ENCODE measurements around the gene CLDN3.
A peak's percentile ranks its signal among the peaks of the same experiment; 100 is the strongest.

The CLDN3 gene

DNA sequence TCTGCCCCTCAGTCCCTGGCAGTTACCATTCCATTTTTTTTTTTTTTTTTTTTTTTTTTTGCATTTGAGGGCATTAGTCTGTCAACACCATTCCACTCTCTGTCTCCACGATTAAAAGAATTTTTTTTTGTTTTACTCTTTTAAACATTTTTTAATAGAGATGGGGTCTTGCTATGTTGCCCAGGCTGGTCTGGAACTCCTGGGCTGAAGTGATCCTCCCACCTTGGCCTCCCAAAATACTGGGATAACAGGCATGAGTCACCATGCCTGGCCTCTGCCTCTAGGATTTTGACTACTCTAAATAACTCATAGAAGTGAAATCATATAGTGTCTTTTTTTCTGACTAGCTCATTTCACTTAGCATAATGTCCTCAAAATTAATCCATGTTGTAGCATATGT, 16.5 kb upstream of the CLDN3 start:
- H3K4me3 ChIP-seq (replicated peaks; ENCODE audit: low read depth, low read length), result no peak overlapping the region
- TF ChIP-seq, protein P1, sequence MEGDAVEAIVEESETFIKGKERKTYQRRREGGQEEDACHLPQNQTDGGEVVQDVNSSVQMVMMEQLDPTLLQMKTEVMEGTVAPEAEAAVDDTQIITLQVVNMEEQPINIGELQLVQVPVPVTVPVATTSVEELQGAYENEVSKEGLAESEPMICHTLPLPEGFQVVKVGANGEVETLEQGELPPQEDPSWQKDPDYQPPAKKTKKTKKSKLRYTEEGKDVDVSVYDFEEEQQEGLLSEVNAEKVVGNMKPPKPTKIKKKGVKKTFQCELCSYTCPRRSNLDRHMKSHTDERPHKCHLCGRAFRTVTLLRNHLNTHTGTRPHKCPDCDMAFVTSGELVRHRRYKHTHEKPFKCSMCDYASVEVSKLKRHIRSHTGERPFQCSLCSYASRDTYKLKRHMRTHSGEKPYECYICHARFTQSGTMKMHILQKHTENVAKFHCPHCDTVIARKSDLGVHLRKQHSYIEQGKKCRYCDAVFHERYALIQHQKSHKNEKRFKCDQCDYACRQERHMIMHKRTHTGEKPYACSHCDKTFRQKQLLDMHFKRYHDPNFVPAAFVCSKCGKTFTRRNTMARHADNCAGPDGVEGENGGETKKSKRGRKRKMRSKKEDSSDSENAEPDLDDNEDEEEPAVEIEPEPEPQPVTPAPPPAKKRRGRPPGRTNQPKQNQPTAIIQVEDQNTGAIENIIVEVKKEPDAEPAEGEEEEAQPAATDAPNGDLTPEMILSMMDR (IDR thresholded peaks at IDR 0.05; ENCODE audit: low read length, missing control alignments), result no peak
- no peak for DNase-seq (ENCODE audit: low read depth)

DNA sequence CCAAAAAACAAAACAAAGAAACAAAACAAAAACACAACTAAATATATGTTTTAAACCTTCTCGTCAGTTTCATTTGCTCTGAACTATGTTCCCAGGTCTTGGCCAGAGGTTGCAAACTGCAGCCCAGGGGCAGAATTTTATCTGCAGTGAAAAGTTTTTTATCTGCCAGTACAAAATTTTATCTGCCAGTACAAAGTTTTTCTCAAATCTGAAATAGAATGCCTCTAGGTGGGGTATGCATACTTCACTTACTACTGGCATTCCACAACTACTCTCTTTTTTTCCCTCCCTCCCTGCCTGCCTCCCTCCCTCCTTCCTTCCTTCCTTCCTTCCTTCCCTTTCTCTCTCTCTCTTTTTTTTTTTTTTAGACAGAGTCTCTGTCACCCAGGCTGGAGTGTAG, 9.4 kb upstream of the CLDN3 start:
- TF ChIP-seq, protein P1 (IDR thresholded peaks at IDR 0.05; ENCODE audit: low read length, missing control alignments), result no peak
- H3K4me3 ChIP-seq (replicated peaks; ENCODE audit: low read depth, low read length), result no peak overlapping the region
- DNase-seq (ENCODE audit: low read depth), result no peak

DNA sequence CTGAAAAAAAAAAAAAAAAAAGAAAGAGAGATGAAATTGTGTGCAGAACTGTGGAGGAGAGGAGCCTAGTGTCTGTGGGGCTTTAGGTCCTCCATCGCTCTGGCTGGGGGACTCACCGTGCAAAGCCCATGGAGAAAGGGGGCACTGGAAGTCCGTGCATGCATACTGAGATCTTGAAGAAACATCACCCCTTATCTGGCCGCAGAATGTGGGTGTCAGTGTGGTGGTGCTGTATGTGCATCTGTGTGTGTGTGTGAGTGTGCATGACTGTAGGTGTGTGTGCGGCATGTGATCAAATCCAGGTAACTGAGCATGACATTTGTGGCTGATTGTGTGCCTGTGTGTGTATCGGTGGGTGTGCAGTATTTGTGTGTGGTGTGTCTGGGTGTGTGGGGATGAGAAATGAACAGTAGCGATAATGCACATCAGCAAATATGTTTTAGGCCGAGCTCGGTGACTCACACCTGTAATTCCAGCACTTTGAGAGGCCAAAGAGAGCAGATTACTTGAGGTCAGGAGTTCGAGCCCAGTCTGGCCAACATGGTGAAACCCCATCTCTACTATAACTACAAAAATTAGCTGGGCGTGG, 8.8 kb upstream of the CLDN3 start:
- TF ChIP-seq, protein P1 (IDR thresholded peaks at IDR 0.05; ENCODE audit: low read length, missing control alignments), result no peak
- no peak overlapping the region for H3K4me3 ChIP-seq (replicated peaks; ENCODE audit: low read depth, low read length)

DNA sequence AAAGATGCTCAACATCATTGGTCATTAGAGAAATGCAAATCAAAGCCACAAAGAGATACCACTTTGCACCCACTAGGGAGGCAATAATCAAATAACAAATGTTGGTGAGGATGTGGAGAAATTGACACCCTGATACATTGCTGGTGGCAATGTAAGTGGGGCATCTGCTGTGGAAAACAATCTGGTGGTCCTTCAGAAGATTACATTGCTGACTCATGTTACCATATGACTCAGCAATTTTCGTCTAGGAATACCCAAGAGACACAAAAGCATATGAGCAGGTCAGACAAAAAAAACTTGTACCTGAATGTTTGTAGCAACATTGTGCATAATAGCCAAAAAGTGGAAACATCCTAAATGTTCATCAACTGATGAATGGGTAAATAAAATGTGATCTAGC, 4.9 kb upstream of the CLDN3 start:
- TF ChIP-seq, protein P1 (IDR thresholded peaks at IDR 0.05; ENCODE audit: low read length, missing control alignments), result no peak
- DNase-seq (ENCODE audit: low read depth), result peak; percentile 40
- no peak overlapping the region for H3K4me3 ChIP-seq (replicated peaks; ENCODE audit: low read depth, low read length)

More for the DNA sequence above, 8.8 kb upstream of the CLDN3 start:
- no peak for DNase-seq (ENCODE audit: low read depth)

DNA sequence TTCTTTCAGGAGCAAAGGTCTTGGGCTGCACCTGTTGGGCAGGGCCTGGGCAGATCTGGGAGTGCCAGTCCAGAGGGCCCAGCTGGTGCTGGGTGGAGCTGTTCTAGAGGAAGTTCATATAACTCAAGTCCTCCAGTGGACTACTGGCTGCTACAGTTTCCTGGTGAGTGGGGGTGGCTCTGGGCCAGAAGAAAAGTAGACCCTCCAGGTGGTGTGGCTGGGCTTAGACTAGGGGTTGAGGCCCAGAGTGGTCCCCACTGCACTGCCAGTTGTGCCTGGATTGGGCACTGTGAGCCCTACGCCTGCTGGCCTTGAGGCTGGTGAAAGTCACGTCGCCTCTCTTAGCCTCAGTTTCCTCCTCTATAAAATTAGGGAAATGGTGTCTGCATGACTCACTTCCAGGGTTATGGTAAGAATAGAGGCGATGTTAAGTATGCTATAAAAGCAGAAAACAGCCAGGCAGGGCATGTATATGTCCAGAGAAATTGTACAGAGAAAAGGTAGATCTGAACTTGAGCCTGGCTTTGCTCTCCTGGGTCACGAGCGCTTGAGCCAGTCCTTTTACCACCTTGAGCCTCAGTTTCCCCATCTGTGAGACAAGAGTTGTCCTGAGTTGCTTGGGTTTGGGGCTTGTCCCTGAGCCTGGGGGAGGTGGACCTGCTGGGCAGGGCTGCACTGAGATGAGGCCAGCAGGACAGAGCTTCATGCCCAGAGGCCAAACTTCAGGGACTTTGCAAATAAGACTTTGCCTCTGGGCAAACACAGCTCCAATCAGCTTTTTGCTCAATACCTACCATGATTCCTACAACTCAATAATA, 3.8 kb upstream of the CLDN3 start:
- no peak overlapping the region for H3K4me3 ChIP-seq (replicated peaks; ENCODE audit: low read depth, low read length)
- no peak for DNase-seq (ENCODE audit: low read depth)
- TF ChIP-seq, protein P1 (IDR thresholded peaks at IDR 0.05; ENCODE audit: low read length, missing control alignments), result no peak

DNA sequence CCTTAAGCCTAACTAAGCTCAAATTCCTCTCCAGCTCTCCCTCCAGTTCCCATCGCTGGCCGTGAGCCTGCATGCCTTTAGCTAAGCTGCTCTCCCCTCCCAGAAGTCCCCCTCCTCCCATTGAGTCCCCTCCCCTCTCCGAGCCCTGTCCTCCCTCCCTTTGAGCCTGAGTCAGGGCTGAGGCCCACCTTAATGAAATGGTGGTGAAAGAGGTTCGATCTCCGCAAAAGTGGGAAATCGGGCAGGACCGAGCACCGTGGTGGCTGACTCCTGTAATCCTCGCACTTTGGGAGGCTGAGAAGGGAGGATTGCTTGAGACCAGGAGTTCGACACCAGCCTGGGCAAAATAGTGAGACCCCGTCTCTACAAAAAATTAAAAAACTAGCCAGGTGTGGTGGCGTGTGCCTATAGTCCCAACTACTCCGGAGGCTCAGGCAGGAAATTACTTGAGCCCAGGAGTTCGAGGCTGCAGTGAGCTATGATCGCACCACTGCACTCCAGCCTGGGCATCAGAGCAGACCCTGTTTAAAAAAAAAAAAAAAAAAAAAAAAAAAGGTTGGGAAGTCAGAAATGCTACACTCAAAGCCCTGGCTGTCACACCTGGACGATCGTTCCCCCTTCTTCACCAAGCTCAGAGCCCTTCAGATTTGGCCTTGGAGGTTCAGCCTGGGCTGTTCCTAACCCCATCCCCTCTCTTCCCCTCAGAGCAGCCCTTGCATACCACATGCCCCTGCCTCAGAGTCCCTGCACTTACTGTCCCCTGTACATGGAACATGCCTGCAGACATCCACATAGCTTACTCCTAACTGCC, 995 bp upstream of the CLDN3 start:
- TF ChIP-seq, protein P1 (IDR thresholded peaks at IDR 0.05; ENCODE audit: low read length, missing control alignments), result no peak
- DNase-seq (ENCODE audit: low read depth), result no peak
- H3K4me3 ChIP-seq (replicated peaks; ENCODE audit: low read depth, low read length), result no peak overlapping the region
